Activated naive CD4-positive, alpha-beta T cell (primary cell): ENCODE measurements around the gene NFATC4.

Source experiments
- DNase-seq, 4 experiments: peaks; one replicate each; lab custom pipeline; 2025; lab: John Stamatoyannopoulos, UW

NFATC4 gene

GRCh38 chr14:24389226-24389848 lies 21.4 kb downstream of the NFATC4 start:
- no peak for DNase-seq

GRCh38 chr14:24390701-24391468 lies 22.9 kb downstream of the NFATC4 start:
- DNase-seq = no peak

- DNase-seq = no peak
These were observed 24.5 kb downstream of the NFATC4 start for GRCh38 chr14:24392325-24393091.

GRCh38 chr14:24394275-24394674 lies 26.3 kb downstream of the NFATC4 start:
- no peak for DNase-seq

GRCh38 chr14:24395609-24396582 lies 27.9 kb downstream of the NFATC4 start:
- DNase-seq = no peak

- DNase-seq = no peak
These were observed 29.8 kb downstream of the NFATC4 start for GRCh38 chr14:24397639-24398292.

GRCh38 chr14:24398293-24398652 lies 30.3 kb downstream of the NFATC4 start:
- no peak for DNase-seq

- DNase-seq = peak in 2 of 4 experiments; percentile 14 to 27
These were observed 30.9 kb downstream of the NFATC4 start, which contains the start of gene NYNRIN for GRCh38 chr14:24398653-24399446. Gene NYNRIN, plus strand, starts transcription at chr14:24399003. Its CDS starts 244 bp downstream, at chr14:24399247.

- no peak for DNase-seq
These were observed 31.5 kb downstream of the NFATC4 start for GRCh38 chr14:24399447-24399822.

- no peak for DNase-seq
These were observed 32.2 kb downstream of the NFATC4 start for GRCh38 chr14:24399999-24400718.

GRCh38 chr14:24401810-24402702 lies 34.1 kb downstream of the NFATC4 start:
- DNase-seq = no peak

- no peak for DNase-seq
These were observed 35.5 kb downstream of the NFATC4 start for GRCh38 chr14:24403294-24403998.

GRCh38 chr14:24404814-24405213 lies 36.8 kb downstream of the NFATC4 start:
- no peak for DNase-seq

- DNase-seq = no peak
These were observed 38.4 kb downstream of the NFATC4 start for GRCh38 chr14:24406416-24406815.

GRCh38 chr14:24407608-24408325 lies 39.8 kb downstream of the NFATC4 start:
- DNase-seq = no peak

GRCh38 chr14:24408764-24409163 lies 40.8 kb downstream of the NFATC4 start:
- DNase-seq = no peak

- no peak for DNase-seq
These were observed 41.2 kb downstream of the NFATC4 start for GRCh38 chr14:24409192-24409591.
